OCI-LY7 (cell line): Measurements from ENCODE around the gene TBC1D7.

Experiments
- CTCF ChIP-seq: fragments of 200-600 bp; sonication (generic); conservative IDR thresholded peaks from 2 replicates; pipeline ENCODE4 v1.5.1; 2014; ENCODE audit warnings: mild to moderate bottlenecking, antibody characterized with exemption, low read length, moderate library complexity, mixed read lengths
- EZH2phosphoT487 ChIP-seq: fragments of 200-600 bp; sonication (generic); IDR thresholded peaks from 2 replicates; pipeline ENCODE4 v1.6.1; 2018; ENCODE audit warnings: low read depth, borderline replicate concordance, mild to moderate bottlenecking, mixed run types, antibody characterized with exemption, low read length, moderate library complexity, mixed read lengths

GRCh38 chr6:13290335-13290734 is 38.0 kb downstream of the TBC1D7 start:
- TF ChIP-seq EZH2phosphoT487 (no peak), CTCF (no peak)
